Endothelial cell of umbilical vein (primary cell): ENCODE data around the gene CPNE7. TPM values are rescaled to one million over a fixed set of nuclear protein-coding genes. Genes with fewer than 3 reads are reported as not detected.

Experiments
- BruUV-seq: library from RNA; stranded (reverse); fragments of 400-500 nt; replicated peaks from 2 replicates; lab custom pipeline; 2021; lab: Mats Ljungman, UMichigan
- CTCF ChIA-PET: fragments of 300-600, 350-600 bp; sonication (Branson Sonifier 250); formaldehyde crosslinking; loops from one replicate; lab custom pipeline; 2021; ENCODE audit warnings: antibody characterized with exemption, inconsistent platforms; lab: Charles Lee
- POLR2A ChIA-PET: fragments of 300-600, 350-600 bp; sonication (Branson Sonifier 250); formaldehyde crosslinking; loops from one replicate; lab custom pipeline; 2021; ENCODE audit warnings: antibody characterized with exemption, inconsistent platforms; lab: Charles Lee
- DNase-seq: peaks from one replicate; pipeline ENCODE4 v3.0.0-alpha.2; 2011; ENCODE audit warnings: low read depth, low spot score
- FAIRE-seq: peaks from 2 replicates; lab custom pipeline; 2011; peaks lifted over from hg19 to GRCh38; lab: Jason Lieb, UNC
- H2AFZ ChIP-seq: 2 replicates; pipeline ENCODE4 v1.6.0; 2012; ENCODE audit warnings: low read depth, low read length, control low read depth, inconsistent platforms
- H3K27ac ChIP-seq: 2 replicates; pipeline ENCODE4 v1.5.1; 2011; ENCODE audit warnings: low read depth, mild to moderate bottlenecking, control low read depth, low read length, moderate library complexity; ENCODE audit not compliant: insufficient read depth
- H3K27me3 ChIP-seq, 2 experiments: 2 replicates each; pipeline versions ENCODE4 v1.6.0 to v1.6.1; 2011; ENCODE audit warnings: low read length in 2 of 2, mixed read lengths in 1 of 2; ENCODE audit not compliant: control insufficient read depth in 2 of 2, insufficient read depth in 2 of 2
- H3K36me3 ChIP-seq, 2 experiments: 2 replicates in 1 of 2; 3 replicates in 1 of 2; pipeline ENCODE4 v1.5.1; 2011; ENCODE audit warnings: low read length in 2 of 2, mild to moderate bottlenecking in 1 of 2, moderate library complexity in 1 of 2; ENCODE audit not compliant: control insufficient read depth in 2 of 2, insufficient read depth in 2 of 2; ENCODE audit errors: extremely low read depth in 1 of 2
- H3K4me1 ChIP-seq: 3 replicates; pipeline ENCODE4 v1.5.1; 2011; ENCODE audit warnings: mild to moderate bottlenecking, low read length; ENCODE audit not compliant: control insufficient read depth, insufficient read depth; ENCODE audit errors: extremely low read depth
- H3K4me2 ChIP-seq: 2 replicates; pipeline ENCODE4 v1.6.1; 2011; ENCODE audit warnings: low read length, control low read depth, mixed read lengths; ENCODE audit not compliant: insufficient read depth
- H3K4me3 ChIP-seq, 3 experiments: fragments of 200-600 bp in 1 of 3; sonication (generic), shearing (Covaris generic) in 1 of 3; replicated peaks in 1 of 3; 2 replicates each; pipeline ENCODE4 v1.5.1; 2011 to 2016; ENCODE audit warnings: control low read depth in 3 of 3, low read length in 3 of 3, mild to moderate bottlenecking in 2 of 3, inconsistent platforms in 1 of 3, low read depth in 1 of 3, moderate library complexity in 1 of 3; ENCODE audit not compliant: insufficient read depth in 1 of 3
- H3K79me2 ChIP-seq: 2 replicates; pipeline ENCODE4 v1.6.0; 2012; ENCODE audit warnings: low read length, inconsistent platforms; ENCODE audit not compliant: control insufficient read depth, insufficient read depth
- H3K9ac ChIP-seq: replicated peaks from 2 replicates; pipeline ENCODE3; 2011; ENCODE audit warnings: low read length, control low read depth; ENCODE audit not compliant: insufficient read depth; ENCODE audit errors: extremely low read depth
- H3K9me1 ChIP-seq: replicated peaks from 3 replicates; pipeline ENCODE4 v1.6.0; 2011; ENCODE audit warnings: mild to moderate bottlenecking, low read length; ENCODE audit not compliant: control insufficient read depth, insufficient read depth; ENCODE audit errors: extremely low read depth
- H3K9me3 ChIP-seq: replicated peaks from 2 replicates; pipeline ENCODE4 v1.5.1; 2012; ENCODE audit warnings: low read length, inconsistent platforms; ENCODE audit not compliant: control insufficient read depth, insufficient read depth
- H4K20me1 ChIP-seq: replicated peaks from 2 replicates; pipeline ENCODE3; 2011; ENCODE audit warnings: mild to moderate bottlenecking, low read length; ENCODE audit not compliant: control insufficient read depth, insufficient read depth; ENCODE audit errors: extremely low read depth
- CTCF ChIP-seq, 2 donors: IDR thresholded peaks; 1 replicate in 1 of 2; 2 replicates in 1 of 2; pipeline ENCODE4 v1.5.1; 2011; ENCODE audit warnings: low read length in 2 of 2, mild to moderate bottlenecking in 2 of 2, moderate library complexity in 2 of 2, control low read depth in 1 of 2, inconsistent platforms in 1 of 2, low read depth in 1 of 2; ENCODE audit not compliant: insufficient read depth in 1 of 2; ENCODE audit errors: extremely low read depth in 1 of 2
- EZH2 ChIP-seq: IDR thresholded peaks from 2 replicates; pipeline ENCODE4 v1.6.1; 2012; ENCODE audit warnings: borderline replicate concordance, low read depth, mild to moderate bottlenecking, moderate library complexity, low read length, inconsistent platforms; ENCODE audit not compliant: severe bottlenecking
- FOS ChIP-seq: IDR thresholded peaks from 2 replicates; pipeline ENCODE4 v1.6.1; 2011; ENCODE audit warnings: mild to moderate bottlenecking, low read length, moderate library complexity, borderline replicate concordance; ENCODE audit not compliant: insufficient read depth
- GATA2 ChIP-seq: IDR thresholded peaks from 2 replicates; pipeline ENCODE4 v1.7.0; 2011; ENCODE audit warnings: low read depth, mild to moderate bottlenecking, moderate library complexity, mixed read lengths, low read length; ENCODE audit not compliant: insufficient read length, insufficient read depth
- JUN ChIP-seq: IDR thresholded peaks from 2 replicates; pipeline ENCODE4 v1.6.1; 2011; ENCODE audit warnings: borderline replicate concordance, low read depth; ENCODE audit not compliant: insufficient read length, insufficient read depth
- MAX ChIP-seq: IDR thresholded peaks from 2 replicates; pipeline ENCODE4 v1.6.1; 2011; ENCODE audit not compliant: insufficient read depth, insufficient read length
- MYC ChIP-seq: IDR thresholded peaks from one replicate; pipeline ENCODE4 v1.6.1; 2011; ENCODE audit warnings: mild to moderate bottlenecking, low read depth, low read length
- POLR2A ChIP-seq: IDR thresholded peaks from 2 replicates; pipeline ENCODE4 v1.6.1; 2012; ENCODE audit warnings: low read depth, mild to moderate bottlenecking, control low read depth, low read length
- POLR2AphosphoS5 ChIP-seq: IDR thresholded peaks from 2 replicates; pipeline ENCODE4 v1.6.1; 2012; ENCODE audit warnings: low read depth, mild to moderate bottlenecking, control low read depth, low read length, moderate library complexity; ENCODE audit not compliant: insufficient read depth
- dilution Hi-C: fragments of 300-500 bp; cut with MboI; formaldehyde crosslinking; loops from one replicate; pipeline ENCODE4 v1.15.0; 2019; ENCODE audit warnings: low sequenced_read_pairs; ENCODE audit not compliant: extremely low pct_ligation_motif_present
- intact Hi-C: fragments of 100-400 bp; cut with micrococcal nuclease; formaldehyde crosslinking; loops from one replicate; pipeline ENCODE4 v1.10.0; 2022
- polyA plus RNA-seq, 4 experiments: library from polyadenylated mRNA; depleted of rRNA in 3 of 4; stranded (reverse) in 3 of 4; unstranded in 1 of 4; fragments of >200 nt; gene quantifications; 2 replicates each; pipeline versions ENCODE4 v1.2.1 to v1.2.3, GENCODE V29; 2011 to 2012; ENCODE audit warnings: missing spikeins in 1 of 4
- total RNA-seq: library from RNA; stranded (reverse); gene quantifications from 2 replicates; pipeline ENCODE4 v1.2.3, GENCODE V29; 2021

The CPNE7 gene
- total and polyA plus RNA-seq, 2 donors (not counting 3 experiments of a cell fraction or from before 2014, with no cell fraction given) = 2.0 to 5.9 TPM

GRCh38 chr16:89572073-89572484, 3.5 kb upstream of the CPNE7 start:
- H3K36me3 ChIP-seq = no peaks in the 10 kb centered on the region
- FAIRE-seq (no peak), DNase-seq (no peak)
- peaks cover 0 to 1% of the 10 kb centered on the region in 2 experiments for H3K27me3 ChIP-seq
- H3K4me3 ChIP-seq = no peak overlapping the region
- no peaks in the 10 kb centered on the region for H3K79me2 ChIP-seq
- no peak overlapping the region for H3K9ac ChIP-seq
- no peak overlapping the region for H3K4me2 ChIP-seq
- no peak for TF ChIP-seq MYC
- TF ChIP-seq GATA2 = no peak
- TF ChIP-seq FOS = no peak
- TF ChIP-seq JUN = no peak
- no peak for TF ChIP-seq EZH2
- TF ChIP-seq CTCF (IDR thresholded peaks at IDR 0.05; ENCODE audit: extremely low read depth in 1 of 2, insufficient read depth in 1 of 2, low read depth in 1 of 2, low read length in 2 of 2) = no peak
- no peak for TF ChIP-seq POLR2AphosphoS5
- TF ChIP-seq POLR2A = no peak
- TF ChIP-seq MAX = no peak
- intact Hi-C loops (loop anchor here (10.0 kb wide), 1 partner anchor 153 kb away; the partner anchor contains the start of genes VPS9D1 and ZNF276), dilution Hi-C loops (no loop called here)
- no TSS peak for BruUV-seq
- no peaks in the 10 kb centered on the region for H3K9me3 ChIP-seq
- no peaks in the 10 kb centered on the region for H4K20me1 ChIP-seq
- no peak overlapping the region for H2AFZ ChIP-seq
- H3K9me1 ChIP-seq = no peaks in the 10 kb centered on the region
- H3K4me1 ChIP-seq = peaks cover 9% of the 10 kb centered on the region
- ChIA-PET POLR2A (no interaction called here), CTCF (no interaction called here)
- H3K27ac ChIP-seq = no peak overlapping the region
